IPS DF 19.7 (cell line): ENCODE data around the gene ABHD2.
"Not testable (repeated sequence)": the region's sequence is repeated elsewhere in the genome, so short reads cannot be mapped to it uniquely, and the experiment has no call there.

Experiments used
- DNase-seq: peaks from one replicate; pipeline ENCODE4 v3.0.0-alpha.2; 2013; ENCODE audit warnings: low read depth, low spot score

ABHD2 gene

DNA sequence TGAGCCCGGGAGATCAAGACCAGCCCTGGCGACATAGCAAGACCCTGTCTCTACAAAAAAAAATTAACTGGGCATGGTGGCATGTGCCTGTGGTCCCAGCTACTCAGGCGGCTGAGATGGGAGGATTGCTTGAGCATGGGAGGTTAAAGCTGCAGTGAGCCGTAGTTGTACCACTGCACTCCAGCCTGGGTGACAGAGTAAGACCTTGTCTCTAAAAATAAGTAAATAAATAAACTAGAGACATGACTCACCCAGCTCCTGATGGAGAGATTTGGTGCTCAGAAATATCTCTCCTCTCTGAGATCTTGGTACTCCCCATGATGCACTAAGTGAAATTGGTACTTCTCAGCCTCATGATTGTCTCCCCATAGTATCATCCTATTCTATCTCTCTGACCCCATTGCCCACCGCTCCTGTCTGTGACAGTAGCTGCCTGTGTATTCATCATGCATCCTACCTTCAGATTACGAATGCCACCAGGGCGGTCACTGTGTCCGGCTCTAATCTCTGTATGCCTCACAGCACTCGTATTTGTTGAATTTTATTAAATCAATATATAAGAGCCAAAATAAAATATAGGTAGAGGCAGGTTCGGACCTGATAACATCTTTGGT, 50.9 kb downstream of the ABHD2 start:
- no peak for DNase-seq

DNA sequence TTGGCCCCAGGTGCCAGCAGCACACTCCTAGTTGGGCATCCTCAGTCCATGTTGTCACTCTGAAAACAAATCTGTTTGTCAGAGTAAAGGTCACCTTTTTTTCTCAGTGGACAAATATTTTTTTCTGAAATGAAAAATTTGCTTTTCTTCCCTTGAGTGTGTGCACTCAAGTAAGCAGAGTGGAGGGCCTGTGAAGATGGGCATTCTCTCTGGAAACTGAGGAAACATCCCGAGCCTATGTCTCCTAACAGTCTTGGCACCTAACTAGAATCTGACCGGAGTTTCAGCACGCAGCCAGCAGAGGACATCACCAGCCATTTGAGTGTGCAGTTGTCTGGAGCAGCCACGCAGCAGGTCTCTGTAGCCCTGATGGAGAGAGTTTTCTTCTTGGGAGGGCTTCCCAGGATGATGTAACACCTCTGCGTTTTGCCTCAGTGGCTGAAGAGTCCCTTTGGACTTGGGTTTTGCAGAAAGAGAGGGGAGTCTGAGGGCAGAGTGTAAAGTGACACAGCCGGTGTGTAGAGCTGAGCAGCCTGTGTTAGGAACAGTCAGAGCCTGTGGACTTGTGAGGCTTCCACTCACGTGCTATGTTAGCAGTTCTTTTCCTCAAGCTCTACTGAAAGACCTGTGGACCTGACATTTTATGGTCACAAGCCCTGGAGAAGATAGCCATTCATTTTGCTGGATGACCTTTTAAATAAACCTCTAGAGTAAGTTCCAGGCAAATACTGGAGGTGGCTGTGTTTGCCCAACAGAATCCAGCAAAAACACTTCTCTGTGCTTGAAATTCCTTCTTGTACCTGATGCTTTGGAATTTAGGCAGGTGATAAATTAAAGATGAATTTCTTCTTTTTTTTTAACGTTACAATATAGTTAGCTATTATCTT, 51.6 kb downstream of the ABHD2 start:
- DNase-seq = no peak

DNA sequence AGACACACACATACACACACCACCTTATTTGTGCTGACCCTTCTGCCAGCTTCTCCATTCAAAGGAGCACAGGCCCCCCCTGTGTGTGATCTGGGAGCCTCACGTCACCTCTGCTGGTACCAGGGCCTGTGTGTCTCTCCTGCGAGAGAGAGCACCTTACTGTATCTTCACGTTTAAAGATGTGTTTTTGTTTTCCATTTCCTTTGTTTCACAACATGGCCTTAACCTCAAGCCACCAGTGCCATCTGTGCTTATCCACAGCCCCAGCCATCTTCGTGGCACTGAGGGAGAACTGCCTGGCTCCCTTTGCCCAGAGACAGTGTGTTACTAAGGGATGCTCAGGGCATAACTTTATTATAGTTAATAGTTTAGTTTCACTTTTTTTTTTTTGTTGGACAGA, 52.3 kb downstream of the ABHD2 start:
- no peak for DNase-seq

DNA sequence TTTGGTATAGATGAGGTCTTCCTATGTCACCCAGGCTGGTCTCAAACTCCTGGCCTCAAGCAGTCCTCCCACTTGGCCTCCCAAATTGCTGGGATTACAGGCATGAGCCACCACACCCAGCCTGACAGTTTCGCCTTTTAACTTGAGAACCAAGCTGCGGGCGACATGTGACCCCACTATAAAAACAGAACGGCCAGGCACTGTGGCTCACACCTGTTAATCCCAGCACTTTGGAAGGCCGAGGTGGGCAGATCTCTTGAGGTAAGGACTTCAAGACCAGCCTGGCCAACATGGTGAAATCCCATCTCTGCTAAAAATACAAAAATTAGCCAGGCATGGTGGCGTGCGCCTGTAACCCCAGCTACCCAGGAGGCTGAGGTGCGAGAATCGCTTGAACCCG, 52.9 kb downstream of the ABHD2 start:
- DNase-seq = not testable (repeated sequence)

DNA sequence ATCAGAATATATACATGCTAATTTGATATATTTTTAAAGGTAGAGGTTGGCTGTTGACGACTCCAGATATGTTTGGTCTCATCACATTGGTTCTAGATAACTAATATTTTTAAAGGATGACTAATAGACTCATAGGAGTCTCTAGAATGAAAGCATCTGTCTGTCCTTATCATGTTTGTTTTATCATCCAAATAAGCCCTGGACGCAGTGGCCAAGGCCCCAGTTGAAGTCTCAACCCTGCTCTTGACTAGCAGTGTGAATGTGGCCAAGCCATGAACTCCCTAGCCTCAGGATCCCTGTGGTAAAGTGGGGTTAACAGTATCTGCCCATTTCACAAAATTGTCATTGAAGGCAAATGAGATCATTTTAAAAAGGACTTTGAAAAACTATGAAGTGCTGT, 53.6 kb downstream of the ABHD2 start:
- DNase-seq = no peak

DNA sequence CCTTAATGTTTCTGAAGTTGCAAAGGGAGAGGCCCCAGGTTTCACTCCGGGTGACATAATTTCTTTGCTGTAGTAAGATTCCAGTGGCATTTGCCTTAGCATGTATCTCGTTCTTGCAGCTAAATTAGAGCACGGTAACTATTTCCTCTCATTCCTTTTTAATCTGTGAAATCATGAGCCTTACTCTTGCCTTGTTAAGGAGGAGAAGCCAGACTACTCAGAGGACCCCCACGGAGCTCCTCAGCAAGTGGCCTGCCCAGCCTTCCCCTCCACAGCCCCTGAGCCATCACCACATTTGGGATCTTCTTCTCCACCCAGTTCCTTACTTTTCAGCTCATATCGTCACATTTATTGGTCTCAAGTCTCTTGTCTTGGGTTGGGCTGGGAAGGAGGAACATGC, 54.2 kb downstream of the ABHD2 start:
- no peak for DNase-seq

DNA sequence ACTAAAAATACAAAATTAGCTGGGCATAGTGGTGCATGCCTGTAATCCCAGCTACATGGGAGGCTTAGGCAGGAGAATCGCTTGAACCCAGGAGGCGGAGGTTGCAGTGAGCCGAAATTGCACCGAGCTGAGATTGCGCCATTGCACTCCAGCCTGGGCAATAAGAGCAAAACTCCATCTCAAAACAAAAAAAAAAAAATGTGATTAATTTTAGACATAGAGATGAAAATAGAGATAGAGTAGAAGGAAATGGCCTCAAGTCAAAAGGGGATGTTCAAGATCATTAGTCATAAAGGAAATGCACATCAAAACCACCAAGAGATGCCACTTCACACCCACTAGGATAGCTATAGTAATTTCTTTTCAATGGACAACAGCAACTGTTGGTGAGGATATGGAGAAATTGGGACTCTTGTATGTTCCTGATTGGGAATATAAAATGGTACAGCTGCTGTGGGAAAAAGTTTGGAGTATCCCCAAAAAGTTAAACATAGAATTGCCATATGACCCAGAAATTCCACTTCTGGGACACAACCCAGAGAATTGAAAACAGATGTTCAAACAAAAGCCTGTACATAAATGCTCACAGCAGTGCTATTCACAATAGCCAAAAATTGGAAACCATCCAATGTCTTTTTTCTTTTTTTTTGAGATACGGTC, 55.4 kb downstream of the ABHD2 start:
- DNase-seq = no peak

DNA sequence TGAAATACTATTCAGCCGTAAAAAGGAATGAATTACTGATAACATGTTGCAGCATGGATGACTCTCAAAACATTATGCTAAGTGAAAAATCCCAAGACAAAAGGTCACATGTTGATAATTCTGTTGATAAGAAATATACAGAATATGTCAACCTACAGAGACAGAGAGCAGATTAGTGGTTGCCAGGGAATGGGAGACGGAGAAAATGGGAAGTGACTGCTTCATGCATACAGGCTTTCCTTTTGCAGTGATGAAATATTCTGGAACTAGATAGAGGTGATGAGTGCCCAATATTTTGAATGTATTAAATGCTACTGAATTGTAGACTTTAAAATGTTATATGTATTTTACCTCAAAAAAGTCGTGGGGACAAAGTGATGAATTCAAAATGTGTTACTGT, 56.2 kb downstream of the ABHD2 start:
- DNase-seq = no peak

DNA sequence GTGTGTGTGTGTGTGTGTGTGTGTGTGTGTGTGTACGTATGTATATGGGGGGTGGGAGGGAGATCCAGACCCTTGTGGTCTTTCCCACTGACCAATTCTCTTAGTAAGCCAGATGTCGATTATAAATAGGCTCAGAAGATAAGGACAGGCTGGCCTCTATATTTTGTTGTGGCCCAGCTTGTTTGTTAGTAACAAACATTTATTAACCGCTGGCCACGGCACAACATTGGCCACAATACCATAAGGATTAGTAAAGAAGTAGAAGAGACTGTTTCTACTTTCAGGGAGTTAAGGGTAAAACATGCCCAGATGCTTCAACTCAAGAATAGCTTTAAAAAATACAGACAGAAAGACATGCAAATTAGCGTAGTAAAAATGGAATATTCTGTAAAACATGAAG, 58.1 kb downstream of the ABHD2 start:
- no peak for DNase-seq

DNA sequence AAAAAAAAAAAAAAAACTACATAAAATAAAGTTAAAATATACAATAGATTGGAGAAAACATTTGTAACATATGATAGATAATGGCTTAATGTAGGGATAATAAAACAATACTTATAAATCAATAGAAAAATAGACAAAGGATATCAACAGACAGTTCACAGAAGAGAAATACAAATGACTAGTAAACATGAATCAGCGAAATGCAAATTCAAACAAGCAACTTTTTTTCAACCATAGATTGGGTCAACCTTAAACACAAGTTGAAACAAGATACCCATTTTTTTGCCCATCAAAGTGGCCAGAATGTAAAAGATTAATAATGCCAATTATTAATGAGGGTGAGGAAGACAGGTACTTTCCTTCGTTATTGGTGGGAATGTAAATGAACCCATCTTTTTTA, 59.9 kb downstream of the ABHD2 start:
- no peak for DNase-seq

DNA sequence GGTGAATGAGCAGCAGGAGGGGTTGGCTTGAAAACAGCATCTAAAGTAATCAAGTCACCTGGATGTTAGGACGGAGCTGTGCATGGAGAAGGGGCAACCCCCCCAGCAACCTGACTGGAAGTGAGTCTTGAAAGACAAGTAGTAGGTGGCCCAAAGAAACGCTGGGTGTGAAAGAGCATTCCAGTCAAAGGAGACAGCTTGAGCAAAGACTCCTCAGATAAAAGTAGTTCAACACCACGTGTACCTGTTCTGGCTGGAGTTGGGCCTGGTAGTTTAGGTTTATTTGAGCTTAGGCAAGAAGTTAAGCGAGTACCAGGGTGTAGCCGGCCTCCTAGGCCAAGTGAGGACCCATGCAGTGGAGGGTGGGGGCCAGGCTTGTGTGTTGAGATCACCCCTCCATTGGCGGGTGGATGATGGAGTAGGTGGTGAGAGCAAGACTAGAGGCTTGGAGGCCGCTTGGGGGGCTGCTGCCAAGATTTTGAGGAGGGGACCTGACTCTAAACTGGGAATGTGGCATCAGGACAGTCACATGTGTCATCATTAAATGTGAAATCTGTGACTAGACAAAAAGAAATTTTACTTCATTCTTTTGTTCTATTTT, 61.3 kb downstream of the ABHD2 start:
- DNase-seq = no peak

DNA sequence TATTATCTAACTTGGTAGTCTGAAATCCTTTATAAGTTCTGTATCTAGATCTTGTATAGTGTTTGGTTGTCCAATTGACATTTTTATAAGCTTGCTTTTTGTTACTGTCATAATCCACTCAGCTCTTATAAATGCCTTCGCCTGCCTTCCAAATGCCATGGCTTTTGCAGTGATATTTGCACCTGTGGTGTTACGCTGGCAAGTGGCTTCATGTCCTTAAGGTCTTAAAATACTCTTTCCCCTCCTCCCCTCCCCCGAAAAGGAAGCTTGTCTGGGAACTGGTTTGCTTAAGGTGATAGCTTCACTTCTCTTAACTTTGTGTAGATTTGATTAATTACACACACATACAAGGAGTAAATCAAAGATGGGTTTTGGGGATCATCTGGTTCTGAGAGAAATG, 62.0 kb downstream of the ABHD2 start:
- DNase-seq = no peak

DNA sequence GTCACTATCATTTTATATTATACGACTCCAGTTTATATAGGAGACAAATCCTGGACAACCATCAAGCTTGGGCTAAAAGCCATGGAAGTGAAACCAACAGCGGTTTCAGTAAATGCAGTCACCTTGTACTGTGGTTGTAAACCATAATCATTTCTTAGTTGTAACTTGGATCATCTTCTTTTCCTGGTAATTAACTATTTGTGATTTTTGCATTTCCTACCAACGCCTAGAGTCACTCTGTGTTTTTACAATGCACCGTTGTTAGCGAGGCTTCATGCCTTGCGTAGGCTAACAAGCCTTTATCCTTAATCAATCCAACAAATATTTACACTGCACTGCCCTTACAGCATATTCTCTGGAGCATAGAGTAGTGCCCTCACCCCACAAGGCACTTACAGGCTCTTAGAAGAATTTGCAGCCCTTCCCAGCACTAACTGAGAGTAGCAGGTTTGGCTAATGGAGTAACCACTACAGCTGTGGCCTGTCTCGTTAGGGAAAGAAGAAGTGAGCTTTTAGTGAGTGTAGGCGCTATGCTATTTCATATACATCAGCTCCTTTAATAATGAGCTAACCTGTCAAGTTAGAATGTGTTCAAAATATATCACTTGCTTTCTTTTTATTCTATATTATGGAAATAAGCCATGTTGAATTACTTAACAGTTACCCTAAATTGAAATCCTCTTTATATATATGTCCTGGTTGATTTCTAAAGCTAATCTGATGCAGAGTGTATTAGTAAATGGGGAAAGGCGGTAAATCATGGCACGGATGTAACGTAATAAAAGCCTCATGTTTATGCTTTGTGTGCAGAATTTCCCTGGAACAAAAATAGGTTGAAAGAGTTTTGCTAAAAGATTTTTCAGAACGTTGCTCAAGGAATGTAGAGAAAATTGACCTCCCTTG, 62.8 kb downstream of the ABHD2 start:
- no peak for DNase-seq

DNA sequence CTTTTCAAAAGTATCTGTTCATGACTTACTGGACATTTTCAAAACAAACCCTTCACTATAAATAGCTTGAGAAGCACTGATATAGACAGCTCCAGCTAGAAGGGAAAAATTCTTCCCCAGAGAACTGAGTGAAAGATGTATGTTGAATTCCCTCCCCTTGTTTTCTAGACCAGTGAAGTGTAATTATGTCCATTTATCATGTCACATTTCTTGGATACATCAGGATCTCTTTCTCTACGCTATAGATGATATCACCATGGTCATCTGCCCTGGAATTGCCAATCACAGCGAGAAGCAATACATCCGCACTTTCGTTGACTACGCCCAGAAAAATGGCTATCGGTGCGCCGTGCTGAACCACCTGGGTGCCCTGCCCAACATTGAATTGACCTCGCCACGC, 66.9 kb downstream of the ABHD2 start:
- no peak for DNase-seq

DNA sequence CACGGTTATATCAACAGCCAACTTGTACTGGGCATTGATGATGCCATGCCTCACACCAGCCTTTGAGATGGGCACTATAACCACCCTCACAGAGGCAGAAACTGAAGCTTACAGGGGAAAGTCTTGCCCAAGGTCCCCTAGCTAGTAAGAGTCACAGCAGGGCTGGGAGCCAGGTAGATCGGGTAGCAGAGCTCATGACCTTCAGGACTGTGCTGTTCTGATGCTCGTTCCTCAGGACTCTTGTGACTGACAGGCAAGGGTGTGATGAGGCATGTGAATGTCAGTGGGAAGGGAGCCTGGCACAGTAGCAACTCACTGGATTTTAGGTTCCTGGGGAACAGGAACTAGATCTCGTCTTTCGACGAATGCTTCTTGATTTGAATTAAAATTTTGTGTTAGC, 67.4 kb downstream of the ABHD2 start:
- no peak for DNase-seq

DNA sequence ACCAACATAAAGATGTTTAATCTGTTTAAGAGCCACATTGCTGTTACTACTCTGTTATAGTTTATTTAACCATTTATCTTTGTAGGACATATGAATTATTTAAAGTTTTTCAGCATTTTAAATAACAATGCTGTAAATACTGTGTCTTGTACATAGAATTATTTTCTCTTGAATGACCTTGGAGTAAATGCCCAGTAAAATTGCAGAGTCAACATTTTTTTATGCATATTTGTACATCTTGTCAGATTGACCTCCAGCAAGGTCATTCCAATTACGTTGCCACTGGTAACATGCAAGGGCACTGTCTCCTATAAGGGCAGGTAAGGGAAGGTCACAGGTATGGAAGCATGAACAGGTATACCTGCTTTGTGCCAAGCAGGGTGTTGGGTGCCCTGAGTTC, 68.8 kb downstream of the ABHD2 start:
- no peak for DNase-seq

DNA sequence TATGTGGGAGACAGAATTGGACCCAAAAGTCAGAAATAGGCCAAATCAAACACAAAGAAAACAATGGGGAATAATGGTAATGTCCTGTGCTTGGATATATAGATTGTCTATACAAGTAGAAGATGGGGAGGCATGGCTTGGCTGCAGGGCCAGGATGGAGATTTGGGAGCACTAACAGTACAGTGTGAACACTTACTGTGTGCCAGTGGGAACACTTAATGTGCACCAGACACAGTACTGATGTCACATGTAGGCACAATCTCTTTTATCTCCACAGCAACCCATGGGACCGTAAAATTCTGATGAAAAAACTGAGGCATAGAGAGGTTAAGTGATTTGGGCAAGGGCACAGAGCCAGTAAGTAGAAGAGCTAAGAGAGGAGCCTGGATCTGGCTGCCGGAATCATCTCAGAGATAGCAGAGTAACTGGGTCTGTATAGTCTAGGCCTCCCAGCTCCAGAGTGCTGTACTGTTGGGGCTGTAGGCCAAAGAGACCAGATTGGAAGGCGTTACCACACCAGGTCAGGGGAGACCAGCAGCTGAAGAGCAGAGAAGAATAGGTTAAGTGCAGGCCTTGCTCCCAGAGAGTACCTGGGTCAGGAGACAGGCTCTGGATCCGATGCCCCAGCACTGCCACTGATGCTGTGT, 69.8 kb downstream of the ABHD2 start:
- DNase-seq = no peak

DNA sequence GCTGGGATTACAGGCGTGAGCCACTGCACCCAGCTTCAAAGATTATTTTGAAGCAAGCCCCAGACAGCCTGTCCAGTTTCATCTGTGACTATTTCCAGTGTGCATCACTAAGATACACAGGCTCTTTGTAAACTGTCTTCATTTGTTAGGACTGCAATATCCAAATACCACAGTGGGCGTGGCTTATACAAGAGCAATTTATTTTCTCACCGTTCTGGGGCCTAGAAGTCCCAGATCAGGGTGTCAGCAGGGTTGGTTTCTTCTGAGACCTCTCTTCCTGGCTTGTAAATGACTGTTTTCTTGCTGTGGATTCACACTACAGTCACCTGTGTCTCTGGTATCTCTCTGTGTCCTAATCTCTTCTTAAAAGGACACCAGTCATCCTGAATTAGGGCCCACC, 73.4 kb downstream of the ABHD2 start:
- no peak for DNase-seq

DNA sequence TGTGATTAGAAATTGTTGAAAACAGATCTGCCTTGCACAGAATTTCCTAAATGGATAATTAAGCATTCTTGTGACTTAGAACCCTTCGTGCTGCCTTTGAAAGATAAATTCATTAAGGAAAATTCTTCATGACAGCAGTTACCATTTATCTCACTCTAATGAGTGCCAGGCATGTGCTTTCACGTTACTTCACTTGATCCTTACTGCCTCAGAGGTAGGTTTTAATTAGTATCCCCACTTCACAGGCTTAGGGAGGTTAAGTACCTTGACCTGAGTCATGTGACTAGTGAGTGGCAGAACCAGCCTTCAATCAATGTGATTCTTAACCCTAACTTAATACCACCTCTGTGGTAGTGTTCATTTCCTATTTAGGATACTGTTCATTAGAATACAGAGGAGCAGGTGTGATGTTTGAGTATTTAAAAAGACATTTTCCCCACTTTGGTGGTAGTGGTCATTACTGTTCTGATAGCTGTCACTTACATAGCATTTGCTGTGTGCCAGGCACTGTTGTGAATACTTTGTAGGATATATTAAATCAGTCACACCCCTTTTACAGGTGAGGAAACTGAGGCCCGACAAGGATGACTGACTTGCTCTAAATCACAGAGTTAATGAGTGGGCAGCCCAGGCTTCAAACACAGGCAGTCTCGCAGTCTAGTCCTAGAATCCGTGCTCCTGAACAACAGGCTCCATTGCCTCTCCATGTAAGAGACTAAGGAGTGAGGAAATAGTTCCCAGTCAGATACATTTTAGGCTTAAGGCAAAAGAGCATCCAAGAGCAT, 75.2 kb downstream of the ABHD2 start:
- DNase-seq = no peak

DNA sequence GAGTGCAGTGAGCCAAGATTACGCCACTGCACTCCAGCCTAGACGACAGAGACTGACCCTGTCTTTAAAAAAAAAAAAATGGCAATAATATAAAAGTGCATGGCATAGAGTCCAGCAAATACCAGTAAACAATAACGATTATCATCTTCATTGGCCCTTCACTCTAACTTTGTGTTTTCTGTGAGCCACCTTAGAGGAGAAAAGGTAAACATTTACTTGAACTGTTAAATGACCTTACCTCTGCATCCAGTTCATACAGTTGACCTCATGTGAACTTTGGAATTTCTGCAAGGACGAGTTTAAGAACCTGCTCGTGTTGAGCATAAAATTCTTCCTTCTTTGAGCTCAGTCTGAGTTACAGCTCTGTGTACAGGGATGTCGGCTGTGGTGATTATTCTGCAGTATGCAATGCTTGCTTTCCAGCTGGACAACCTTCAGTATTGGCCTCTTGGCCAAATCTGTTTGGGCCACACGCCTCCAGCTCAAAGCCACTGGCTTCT, 76.5 kb downstream of the ABHD2 start:
- DNase-seq = no peak
